Measurements from ENCODE around the gene ZFHX3. TPM values are rescaled to one million over a fixed set of nuclear protein-coding genes. Genes with fewer than 3 reads are reported as not detected.

Gene ZFHX3
- total and polyA plus RNA-seq, 2 experiments from 2014 or later: 6.7 to 12.2 TPM

DNA sequence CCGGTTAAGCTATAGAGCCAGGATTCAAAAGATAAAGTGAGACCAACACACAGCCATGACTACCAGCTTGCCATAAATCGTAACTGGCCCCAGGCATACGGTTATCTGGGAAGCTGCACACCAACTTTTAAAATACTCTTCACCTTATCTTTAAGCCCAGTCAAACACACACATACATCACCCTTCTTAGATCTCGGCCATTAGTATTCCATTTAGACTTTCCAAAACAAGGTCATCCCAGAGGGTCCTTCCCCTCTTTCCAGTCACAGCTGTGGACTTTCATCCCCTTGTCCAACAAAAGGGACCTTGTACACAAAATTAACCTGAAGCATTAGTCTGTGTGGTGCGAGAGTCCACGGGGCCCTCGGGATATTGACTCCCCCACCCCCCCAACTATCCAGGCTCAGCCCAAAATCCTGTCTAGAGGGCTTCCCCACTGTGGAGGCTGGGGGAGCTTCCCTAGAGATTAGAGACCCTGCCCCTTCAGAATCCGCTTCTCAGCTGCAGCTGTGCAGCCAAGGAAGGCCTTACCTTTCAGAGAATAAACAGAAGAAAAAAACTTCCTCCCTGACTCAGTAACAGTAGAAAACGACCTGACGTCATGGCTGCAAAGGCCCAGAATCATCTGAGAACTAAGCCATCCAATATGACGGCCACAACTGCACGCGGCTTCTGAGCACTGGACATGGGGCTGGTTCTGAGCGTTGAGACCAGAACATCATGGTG is 9.9 kb downstream of the ZFHX3 start:
- Histone ChIP-seq H3K36me3 (no peaks in the 10 kb centered on the region), H3K9me3 (ENCODE audit: low read depth) (no peaks in the 10 kb centered on the region), H3K4me1 (ENCODE audit: low read depth) (peaks cover 72% of the 10 kb centered on the region), H3K27me3 (no peaks in the 10 kb centered on the region), H3K27ac (peak overlapping the region; percentile 88), H3K4me3 (peak overlapping the region; percentile 2)
- DNase-seq (ENCODE audit: low read depth in 1 of 2, low spot score in 1 of 2): no peak
- TF ChIP-seq CTCF (IDR thresholded peaks at IDR 0.05; ENCODE audit: low read depth, low read length): no peak

GRCh38 chr16:73037331-73037745 is 10.6 kb downstream of the ZFHX3 start:
- peaks cover 72% of the 10 kb centered on the region for H3K4me1 ChIP-seq (ENCODE audit: low read depth)
- H3K27ac ChIP-seq: peak overlapping the region; percentile 88
- no peaks in the 10 kb centered on the region for H3K36me3 ChIP-seq
- H3K9me3 ChIP-seq (ENCODE audit: low read depth): no peaks in the 10 kb centered on the region
- peak overlapping the region; percentile 2 for H3K4me3 ChIP-seq
- TF ChIP-seq CTCF (IDR thresholded peaks at IDR 0.05; ENCODE audit: low read depth, low read length): no peak
- H3K27me3 ChIP-seq: no peaks in the 10 kb centered on the region
- peak in 1 of 2 donors; percentile 90 for DNase-seq (ENCODE audit: low read depth in 1 of 2, low spot score in 1 of 2)

DNA sequence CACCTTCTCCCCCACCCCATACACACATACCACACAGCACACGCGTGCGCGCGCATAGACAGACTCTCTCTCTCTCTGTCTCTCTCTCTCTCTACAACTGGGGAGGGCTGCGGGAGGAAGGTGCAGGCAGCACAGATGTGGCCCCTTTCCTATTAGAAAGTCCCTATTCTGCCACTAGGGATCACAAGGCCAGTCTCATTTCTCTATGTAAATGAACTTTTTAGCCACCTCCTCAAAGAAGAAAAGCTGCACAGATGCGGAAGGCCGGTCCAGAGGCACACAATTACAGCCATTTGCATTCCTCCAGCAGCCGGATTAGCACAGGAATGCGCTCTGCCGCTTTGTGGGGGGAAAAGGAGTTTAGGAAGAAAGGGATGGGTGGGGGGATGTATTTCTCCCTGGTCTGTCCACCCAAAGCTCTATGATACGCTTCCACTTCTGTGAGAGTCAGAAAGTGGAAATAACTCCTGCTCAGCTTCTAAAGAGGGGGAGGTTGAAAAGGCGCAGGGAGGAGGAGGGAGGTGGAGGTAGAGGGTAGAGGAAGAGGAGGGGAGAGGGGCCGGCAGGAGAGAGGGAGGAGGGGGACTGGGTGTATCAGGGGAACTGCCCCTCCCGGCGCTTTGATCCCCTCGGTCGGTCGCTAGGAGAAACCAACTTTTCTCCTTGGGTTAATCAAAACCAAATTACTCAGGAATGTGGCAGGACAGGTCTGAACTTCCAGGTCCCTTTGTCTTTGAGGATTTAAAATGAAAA is 11.7 kb downstream of the ZFHX3 start:
- TF ChIP-seq CTCF (IDR thresholded peaks at IDR 0.05; ENCODE audit: low read depth, low read length): no peak
- no peaks in the 10 kb centered on the region for H3K9me3 ChIP-seq (ENCODE audit: low read depth)
- H3K27me3 ChIP-seq: no peaks in the 10 kb centered on the region
- no peaks in the 10 kb centered on the region for H3K36me3 ChIP-seq
- peak overlapping the region; percentile 88 for H3K27ac ChIP-seq
- no peak overlapping the region for H3K4me3 ChIP-seq
- DNase-seq (ENCODE audit: low read depth in 1 of 2, low spot score in 1 of 2): peak in 1 of 2 donors; percentile 46
- peaks cover 72% of the 10 kb centered on the region for H3K4me1 ChIP-seq (ENCODE audit: low read depth)

- no peaks in the 10 kb centered on the region for H3K9me3 ChIP-seq (ENCODE audit: low read depth)
- H3K36me3 ChIP-seq: no peaks in the 10 kb centered on the region
- no peaks in the 10 kb centered on the region for H3K27me3 ChIP-seq
- no peak for TF ChIP-seq CTCF (IDR thresholded peaks at IDR 0.05; ENCODE audit: low read depth, low read length)
- peaks cover 90% of the 10 kb centered on the region for H3K4me1 ChIP-seq (ENCODE audit: low read depth)
- no peak for DNase-seq (ENCODE audit: low read depth in 1 of 2, low spot score in 1 of 2)
- no peak overlapping the region for H3K4me3 ChIP-seq
- peak overlapping the region; percentile 75 for H3K27ac ChIP-seq
Measured at GRCh38 chr16:73034374-73034773, 13.6 kb downstream of the ZFHX3 start.

DNA sequence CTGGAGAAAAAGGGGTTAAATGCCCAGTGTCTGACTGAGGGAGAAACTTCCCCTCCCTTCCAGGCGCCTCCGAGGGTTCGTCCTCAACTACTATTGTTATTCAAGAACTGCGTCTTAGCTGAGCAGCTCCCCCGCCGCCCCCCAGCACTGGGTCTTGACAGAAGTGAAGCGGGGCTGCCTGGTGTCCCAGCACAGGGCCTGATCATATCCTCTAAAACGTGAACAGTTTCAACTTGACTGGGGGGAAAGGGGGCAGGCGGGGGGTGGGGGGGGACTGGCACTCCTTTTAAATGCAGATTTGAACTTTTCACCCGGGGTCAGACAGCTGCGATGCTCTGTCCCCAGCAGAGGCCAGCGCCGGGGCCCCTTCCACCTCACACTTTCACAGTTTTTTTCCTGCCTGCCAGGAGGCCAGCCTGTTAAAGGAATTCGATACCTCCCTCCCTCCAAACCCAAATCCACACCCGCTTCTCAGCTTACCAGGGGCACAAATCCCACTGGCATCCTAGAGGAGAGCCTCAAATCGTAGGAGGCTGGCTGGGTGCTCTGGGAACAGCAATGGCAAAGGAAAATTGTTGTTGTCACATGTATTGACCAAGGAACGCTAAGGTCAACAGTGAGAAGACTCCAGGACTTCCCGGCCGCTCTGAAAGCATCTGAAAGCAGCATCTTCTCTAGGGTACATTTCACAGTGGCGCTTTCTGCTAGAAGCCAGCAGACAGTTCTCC is 14.5 kb downstream of the ZFHX3 start:
- Histone ChIP-seq H3K4me1 (ENCODE audit: low read depth) (peaks cover 90% of the 10 kb centered on the region), H3K4me3 (no peak overlapping the region), H3K27me3 (no peaks in the 10 kb centered on the region), H3K9me3 (ENCODE audit: low read depth) (no peaks in the 10 kb centered on the region), H3K36me3 (no peaks in the 10 kb centered on the region), H3K27ac (peak overlapping the region; percentile 75)
- DNase-seq (ENCODE audit: low read depth in 1 of 2, low spot score in 1 of 2): peak in 1 of 2 donors; percentile 71
- TF ChIP-seq CTCF (IDR thresholded peaks at IDR 0.05; ENCODE audit: low read depth, low read length): no peak

All from cardiac muscle cell (in vitro differentiated cells and primary cell).